Thyroid gland (tissue), 4 donors: ENCODE measurements around the gene TRMT1L.

Experiments
- CTCF ChIP-seq, 6 experiments: fragments of 200-600 bp in 3 of 6; fragments of 450-650 bp in 3 of 6; sonication (generic) in 3 of 6; IDR thresholded peaks; one replicate each; pipeline ENCODE4 v1.5.1; 2016 to 2019; ENCODE audit warnings: antibody characterized with exemption in 6 of 6, mild to moderate bottlenecking in 2 of 6, inconsistent platforms in 1 of 6, moderate library complexity in 1 of 6
- POLR2A ChIP-seq, 2 donors: fragments of 450-650 bp; IDR thresholded peaks; one replicate each; pipeline ENCODE4 v1.6.1; 2017; ENCODE audit warnings: antibody characterized with exemption in 2 of 2, mild to moderate bottlenecking in 2 of 2, moderate library complexity in 1 of 2

- TF ChIP-seq CTCF (IDR thresholded peaks at IDR 0.05) = no peak
- no peak for TF ChIP-seq POLR2A (IDR thresholded peaks at IDR 0.05)
Measured at GRCh38 chr1:185139246-185139645, 17.5 kb downstream of the TRMT1L start.
